Measurements from ENCODE around the gene ZNF787. TPM values are rescaled to one million over a fixed set of nuclear protein-coding genes. Genes with fewer than 3 reads are reported as not detected.

The ZNF787 gene
- total and polyA plus RNA-seq, 2 of the 13 experiments (the other 11 are each of a cell fraction or from before 2014, with no cell fraction given), result 15.1 to 42.8 TPM

- TF ChIP-seq ZC3H13 (CRISPR knock-in tag; IDR thresholded peaks at IDR 0.05), result peak; percentile 91
- TF ChIP-seq ZZZ3 (CRISPR knock-in tag; IDR thresholded peaks at IDR 0.05; ENCODE audit: borderline replicate concordance), result no peak; the same call in 1 of the 2 replicates
- peak; percentile 28; the same call in 1 of the 2 replicates for TF ChIP-seq KDM4B (CRISPR knock-in tag; IDR thresholded peaks at IDR 0.05)
- no peak for TF ChIP-seq CCDC6 (CRISPR knock-in tag; IDR thresholded peaks at IDR 0.05)
- 0 out of 2 replicates have a peak, but pooled peaks have one; percentile 30 for TF ChIP-seq ZBTB20 (CRISPR knock-in tag; IDR thresholded peaks at IDR 0.05; ENCODE audit: borderline replicate concordance, low read depth)
- TF ChIP-seq ZNF234 (CRISPR knock-in tag; conservative IDR thresholded peaks at IDR 0.05), result peak; percentile 89
- peak; percentile 52 for TF ChIP-seq ZNF143 (CRISPR knock-in tag; IDR thresholded peaks at IDR 0.05)
- TF ChIP-seq ZNF619 (CRISPR knock-in tag; IDR thresholded peaks at IDR 0.05), result no peak
- no peak for TF ChIP-seq MLLT10 (CRISPR knock-in tag; IDR thresholded peaks at IDR 0.05)
- TF ChIP-seq ZNF350 (CRISPR knock-in tag; IDR thresholded peaks at IDR 0.05; ENCODE audit: borderline replicate concordance, low read depth), result 0 out of 2 replicates have a peak, but pooled peaks have one; percentile 49
- peak; percentile 87 for TF ChIP-seq SPEN (CRISPR knock-in tag; IDR thresholded peaks at IDR 0.05; ENCODE audit: low read depth)
- TF ChIP-seq ZNF18 (CRISPR knock-in tag; IDR thresholded peaks at IDR 0.05; ENCODE audit: insufficient replicate concordance), result peak; percentile 38
- TF ChIP-seq PHF21A (CRISPR knock-in tag; IDR thresholded peaks at IDR 0.05), result peak; percentile 90
- TF ChIP-seq KDM1A (CRISPR knock-in tag; IDR thresholded peaks at IDR 0.05), result 0 out of 2 replicates have a peak, but pooled peaks have one; percentile 39
- TF ChIP-seq ZNF589 (CRISPR knock-in tag; conservative IDR thresholded peaks at IDR 0.05), result 0 out of 2 replicates have a peak, but pooled peaks have one; percentile 81
- no peak for TF ChIP-seq TAF15 (IDR thresholded peaks at IDR 0.05; ENCODE audit: low read depth, low read length, poor library complexity, severe bottlenecking)
- peak; percentile 53 for TF ChIP-seq MED8 (CRISPR knock-in tag; IDR thresholded peaks at IDR 0.05; ENCODE audit: insufficient replicate concordance)
- no peak for TF ChIP-seq HDAC6 (IDR thresholded peaks at IDR 0.05; ENCODE audit: low read depth, low read length)
- TF ChIP-seq ZNF484 (CRISPR knock-in tag; IDR thresholded peaks at IDR 0.05; ENCODE audit: borderline replicate concordance, low read depth), result no peak
- TF ChIP-seq ZNF232 (CRISPR knock-in tag; IDR thresholded peaks at IDR 0.05; ENCODE audit: borderline replicate concordance), result no peak
- peak; percentile 88 for TF ChIP-seq AGO2 (optimal IDR thresholded peaks at IDR 0.05; ENCODE audit: low read depth, low read length)
- no peak for TF ChIP-seq FOXA1 (IDR thresholded peaks at IDR 0.05)
- TF ChIP-seq FOXA1 (CRISPR knock-in tag; IDR thresholded peaks at IDR 0.05), result peak; percentile 41
Observed at GRCh38 chr19:56120371-56121179, 520 bp downstream of the ZNF787 start (continued).

Measured in HepG2 (cell line).